T-helper 1 cell (primary cell): ENCODE measurements around the gene FAM168B.
"Not testable (repeated sequence)": the region's sequence is repeated elsewhere in the genome, so short reads cannot be mapped to it uniquely, and the experiment has no call there.

Experiments used
- DNase-seq, 5 donors: peaks; one replicate each; pipeline ENCODE4 v3.0.0-alpha.2; 2012 to 2020
- total RNA-seq, 4 donors: gene quantifications; one replicate each; lab custom pipeline; 2026; lab: John Stamatoyannopoulos, UW

Gene FAM168B
- 88.6 to 138 (median 104) reads per million in 4 donors for total RNA-seq

GRCh38 chr2:131093006-131093695 lies at the start of gene FAM168B:
TSS of gene FAM168B (minus strand) at chr2:131093460. CDS start at chr2:131082646, 10,814 bp downstream.
- DNase-seq, result peak; percentile 77 to 89 (median 77)

- DNase-seq, result no peak
Observed at GRCh38 chr2:131142849-131143248, 49.6 kb upstream of the FAM168B start.

- no peak for DNase-seq
Observed at GRCh38 chr2:131140581-131140980, 47.3 kb upstream of the FAM168B start.

GRCh38 chr2:131132729-131133128 lies 39.5 kb upstream of the FAM168B start:
- no peak for DNase-seq

GRCh38 chr2:131130298-131130596 lies 37.0 kb upstream of the FAM168B start:
- no peak for DNase-seq

GRCh38 chr2:131127981-131128380 lies 34.7 kb upstream of the FAM168B start:
- DNase-seq, result no peak

GRCh38 chr2:131127076-131127475 lies 33.8 kb upstream of the FAM168B start:
- DNase-seq, result no peak

GRCh38 chr2:131126436-131126835 lies 33.2 kb upstream of the FAM168B start:
- no peak for DNase-seq

- no peak for DNase-seq
Observed at GRCh38 chr2:131125195-131125757, 32.0 kb upstream of the FAM168B start.

GRCh38 chr2:131123192-131123591 lies 29.9 kb upstream of the FAM168B start:
- no peak for DNase-seq

- DNase-seq, result no peak
Observed at GRCh38 chr2:131122496-131122895, 29.2 kb upstream of the FAM168B start.

GRCh38 chr2:131121464-131121863 lies 28.2 kb upstream of the FAM168B start:
- DNase-seq, result no peak

GRCh38 chr2:131120815-131121317 lies 27.6 kb upstream of the FAM168B start:
- no peak for DNase-seq

- no peak for DNase-seq
Observed at GRCh38 chr2:131115752-131116151, 22.5 kb upstream of the FAM168B start.

GRCh38 chr2:131114950-131115349 lies 21.7 kb upstream of the FAM168B start:
- DNase-seq, result not testable (repeated sequence)

- DNase-seq, result no peak
Observed at GRCh38 chr2:131113566-131114227, 20.4 kb upstream of the FAM168B start.

- no peak for DNase-seq
Observed at GRCh38 chr2:131112529-131112928, 19.3 kb upstream of the FAM168B start.

GRCh38 chr2:131105950-131106801 lies 12.9 kb upstream of the FAM168B start:
- peak in 1 of 5 donors; percentile 20 for DNase-seq

- peak; percentile 87 to 94 (median 89) for DNase-seq
Observed at GRCh38 chr2:131105156-131105949, 12.1 kb upstream of the FAM168B start, which contains the start of gene PLEKHB2. TSS of gene PLEKHB2 (plus strand) at chr2:131105336. CDS start at chr2:131120942, 15,606 bp downstream.

GRCh38 chr2:131104487-131105155 lies 11.4 kb upstream of the FAM168B start:
- peak; percentile 20 to 70 (median 43) for DNase-seq

GRCh38 chr2:131103165-131103564 lies 9.9 kb upstream of the FAM168B start:
- no peak for DNase-seq
